Measurements from ENCODE around the gene DEFB113. TPM values are rescaled to one million over a fixed set of nuclear protein-coding genes. Genes with fewer than 3 reads are reported as not detected.

The DEFB113 gene
- total RNA-seq, 1 experiment from 2014 or later, result not detected

- POLR2A ChIA-PET, result no interaction called here
- H2AFZ ChIP-seq (ENCODE audit: low read depth, low read length, poor library complexity, severe bottlenecking), result no peak overlapping the region
These were observed 34.7 kb downstream of the DEFB113 start for GRCh38 chr6:49934770-49935169.

More at GRCh38 chr6:49934770-49935169, 34.7 kb downstream of the DEFB113 start:
- H3K27me3 ChIP-seq (ENCODE audit: insufficient read depth, low read length), result no peaks in the 10 kb centered on the region
- no peaks in the 10 kb centered on the region for H3K79me2 ChIP-seq (ENCODE audit: insufficient read depth, low read length)
- no peaks in the 10 kb centered on the region for H3K9me3 ChIP-seq (ENCODE audit: control insufficient read depth in 1 of 2, insufficient read depth in 1 of 2, low read depth in 1 of 2, low read length in 2 of 2)
- no peak for ATAC-seq
- intact Hi-C loops (cut with micrococcal nuclease), result no loop called here
- CTCF ChIA-PET, result no interaction called here
- H3K4me2 ChIP-seq (ENCODE audit: low read length), result no peak overlapping the region
- TF ChIP-seq EZH2 (IDR thresholded peaks at IDR 0.05) (no peak), CTCF (IDR thresholded peaks at IDR 0.05 in 2 of 3, conservative IDR thresholded peaks at IDR 0.05 in 1 of 3; ENCODE audit: borderline replicate concordance in 1 of 3, insufficient read depth in 1 of 3, low read depth in 2 of 3, low read length in 2 of 3) (no peak), RAD21 (IDR thresholded peaks at IDR 0.05; ENCODE audit: low read depth) (no peak), ZNF274 (IDR thresholded peaks at IDR 0.05; ENCODE audit: low read depth, low read length) (no peak), EGR1 (IDR thresholded peaks at IDR 0.05; ENCODE audit: low read depth) (no peak), CEBPB (IDR thresholded peaks at IDR 0.05; ENCODE audit: low read depth) (no peak), EZH2phosphoT487 (IDR thresholded peaks at IDR 0.05; ENCODE audit: borderline replicate concordance) (no peak), ZFX (IDR thresholded peaks at IDR 0.05) (no peak), FOSL1 (IDR thresholded peaks at IDR 0.05; ENCODE audit: low read depth) (no peak), ZBTB33 (IDR thresholded peaks at IDR 0.05; ENCODE audit: extremely low read depth, insufficient replicate concordance, low read length) (no peak), SIN3A (IDR thresholded peaks at IDR 0.05; ENCODE audit: low read depth) (no peak), REST (IDR thresholded peaks at IDR 0.05; ENCODE audit: low read depth) (no peak), CBX3 (IDR thresholded peaks at IDR 0.05; ENCODE audit: low read depth) (no peak), ELF1 (IDR thresholded peaks at IDR 0.05; ENCODE audit: borderline replicate concordance, low read depth) (no peak)
- TF ChIP-seq, protein P1, sequence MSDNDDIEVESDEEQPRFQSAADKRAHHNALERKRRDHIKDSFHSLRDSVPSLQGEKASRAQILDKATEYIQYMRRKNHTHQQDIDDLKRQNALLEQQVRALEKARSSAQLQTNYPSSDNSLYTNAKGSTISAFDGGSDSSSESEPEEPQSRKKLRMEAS (IDR thresholded peaks at IDR 0.05), result no peak
- no peak overlapping the region for H3K27ac ChIP-seq (ENCODE audit: low read depth, low read length)
- RAD21 ChIA-PET (ENCODE audit: low non-redundant PET in 1 of 2, low total read pairs in 2 of 2, uncharacterized antibody in 2 of 2, unreplicated experiment in 2 of 2), result no interaction called here
- no peaks in the 10 kb centered on the region for H4K20me1 ChIP-seq (ENCODE audit: insufficient read depth)
- H3K36me3 ChIP-seq (ENCODE audit: control insufficient read depth in 1 of 2, insufficient read depth in 2 of 2, low read length in 2 of 2), result no peaks in the 10 kb centered on the region
- no peaks in the 10 kb centered on the region for H3K4me1 ChIP-seq (ENCODE audit: control insufficient read depth in 1 of 2, insufficient read depth in 2 of 2, low read length in 2 of 2)
- no peak overlapping the region for H3K9ac ChIP-seq (ENCODE audit: low read length)
- H3K4me3 ChIP-seq (replicated peaks in 1 of 2; ENCODE audit: low read depth in 1 of 2, low read length in 2 of 2), result no peak overlapping the region
- DNase-seq (ENCODE audit: low read depth, low spot score), result no peak
- no peaks in the 10 kb centered on the region for H3K9me2 ChIP-seq (ENCODE audit: insufficient read depth)
- BruUV-seq (replicated peaks), result no TSS peak
